ENCODE measurements around the gene GSPT2.
A peak's percentile ranks its signal among the peaks of the same experiment; 100 is the strongest.
"Not testable (repeated sequence)": the region's sequence is repeated elsewhere in the genome, so short reads cannot be mapped to it uniquely, and the experiment has no call there.

Gene GSPT2

DNA sequence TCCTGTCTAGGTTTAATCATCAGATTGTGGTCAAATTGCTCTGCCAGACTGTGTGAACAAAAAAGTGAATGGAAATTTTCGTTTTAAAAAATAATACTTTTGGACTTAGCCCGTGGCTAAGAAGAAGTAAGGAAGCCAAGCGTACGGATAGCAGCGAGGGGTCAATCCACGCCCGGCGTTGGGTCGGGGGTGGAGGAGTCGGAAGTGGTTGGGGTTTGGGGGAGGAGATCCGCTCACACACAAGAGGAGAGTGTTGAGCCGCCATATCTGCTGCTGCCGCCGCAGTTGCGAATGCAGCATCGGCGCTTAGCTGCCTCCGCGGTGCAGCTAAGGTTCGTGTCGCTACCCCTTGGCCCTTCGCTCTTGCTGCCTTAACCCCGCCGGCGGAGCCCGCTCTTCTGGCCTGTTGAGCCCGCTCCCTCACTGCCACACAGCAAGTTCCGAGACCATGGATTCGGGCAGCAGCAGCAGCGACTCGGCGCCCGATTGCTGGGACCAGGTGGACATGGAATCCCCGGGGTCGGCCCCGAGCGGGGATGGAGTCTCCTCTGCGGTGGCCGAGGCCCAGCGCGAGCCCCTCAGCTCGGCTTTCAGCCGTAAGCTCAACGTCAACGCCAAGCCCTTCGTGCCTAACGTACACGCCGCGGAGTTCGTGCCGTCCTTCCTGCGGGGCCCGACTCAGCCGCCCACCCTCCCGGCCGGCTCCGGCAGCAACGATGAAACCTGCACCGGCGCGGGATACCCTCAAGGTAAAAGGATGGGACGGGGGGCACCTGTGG is at the start of gene GSPT2:
TSS of gene GSPT2 (plus strand) at position 264 of the 779 bp plus-strand sequence. CDS start at position 449, 185 bp downstream.
- Histone ChIP-seq H4K20me1 (ENCODE audit: insufficient read depth, low read length) (0 out of 2 replicates have a peak, but pooled peaks cover 5% of the 10 kb centered on the region), H3K4me1 (ENCODE audit: low read length) (peaks cover 10% of the 10 kb centered on the region; the same call in 1 of the 2 replicates), H2AFZ (ENCODE audit: low read depth, low read length) (peak within 1 kb of the TSS; percentile 98), H3K79me2 (ENCODE audit: low read length) (peaks cover 31% of the 10 kb centered on the region), H3K36me3 (replicated peaks; ENCODE audit: low read depth, low read length) (peaks cover 21% of the 10 kb centered on the region), H3K4me3 (ENCODE audit: low read length) (peak within 1 kb of the TSS; percentile 97), H3K4me2 (ENCODE audit: low read length) (peak within 1 kb of the TSS; percentile 73), H3K27me3 (ENCODE audit: low read depth, low read length) (no peaks in the 10 kb centered on the region), H3K9ac (ENCODE audit: low read length) (peak within 1 kb of the TSS; percentile 94), H3K27ac (ENCODE audit: low read length) (peak within 1 kb of the TSS; percentile 65), H3K9me3 (ENCODE audit: insufficient read depth, low read length) (0 out of 2 replicates have a peak, but pooled peaks cover 5% of the 10 kb centered on the region)
- no peak for TF ChIP-seq EZH2phosphoT487 (IDR thresholded peaks at IDR 0.05; ENCODE audit: low read depth)
- TF ChIP-seq, protein P1, sequence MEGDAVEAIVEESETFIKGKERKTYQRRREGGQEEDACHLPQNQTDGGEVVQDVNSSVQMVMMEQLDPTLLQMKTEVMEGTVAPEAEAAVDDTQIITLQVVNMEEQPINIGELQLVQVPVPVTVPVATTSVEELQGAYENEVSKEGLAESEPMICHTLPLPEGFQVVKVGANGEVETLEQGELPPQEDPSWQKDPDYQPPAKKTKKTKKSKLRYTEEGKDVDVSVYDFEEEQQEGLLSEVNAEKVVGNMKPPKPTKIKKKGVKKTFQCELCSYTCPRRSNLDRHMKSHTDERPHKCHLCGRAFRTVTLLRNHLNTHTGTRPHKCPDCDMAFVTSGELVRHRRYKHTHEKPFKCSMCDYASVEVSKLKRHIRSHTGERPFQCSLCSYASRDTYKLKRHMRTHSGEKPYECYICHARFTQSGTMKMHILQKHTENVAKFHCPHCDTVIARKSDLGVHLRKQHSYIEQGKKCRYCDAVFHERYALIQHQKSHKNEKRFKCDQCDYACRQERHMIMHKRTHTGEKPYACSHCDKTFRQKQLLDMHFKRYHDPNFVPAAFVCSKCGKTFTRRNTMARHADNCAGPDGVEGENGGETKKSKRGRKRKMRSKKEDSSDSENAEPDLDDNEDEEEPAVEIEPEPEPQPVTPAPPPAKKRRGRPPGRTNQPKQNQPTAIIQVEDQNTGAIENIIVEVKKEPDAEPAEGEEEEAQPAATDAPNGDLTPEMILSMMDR (IDR thresholded peaks at IDR 0.05; ENCODE audit: low read depth, low read length): no peak

DNA sequence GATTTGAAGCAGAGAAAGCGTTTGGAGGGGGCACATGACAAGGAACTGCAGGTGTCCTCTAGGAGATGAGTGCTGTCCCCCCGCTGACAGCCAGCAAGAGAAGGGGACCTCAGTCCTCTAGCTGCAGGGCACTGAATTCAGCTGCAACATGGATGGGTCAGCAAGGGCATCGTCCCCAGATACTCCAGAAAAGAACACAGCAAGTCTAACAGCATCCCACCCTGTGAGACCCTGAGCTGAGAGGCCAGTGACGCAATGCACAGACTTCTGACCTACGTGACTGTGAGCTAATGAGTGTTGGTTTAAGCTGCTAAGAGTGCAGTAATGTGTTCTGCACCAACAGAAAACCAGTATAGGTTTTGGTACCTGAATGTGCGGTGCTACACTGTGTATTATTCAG is 49.0 kb upstream of the GSPT2 start:
- Histone ChIP-seq H3K4me2 (ENCODE audit: low read length) (no peak overlapping the region), H4K20me1 (ENCODE audit: insufficient read depth, low read length) (no peaks in the 10 kb centered on the region), H3K4me1 (ENCODE audit: low read length) (no peaks in the 10 kb centered on the region), H3K4me3 (ENCODE audit: low read length) (no peak overlapping the region), H3K36me3 (replicated peaks; ENCODE audit: low read depth, low read length) (no peaks in the 10 kb centered on the region), H3K9me3 (ENCODE audit: insufficient read depth, low read length) (no peaks in the 10 kb centered on the region), H3K79me2 (ENCODE audit: low read length) (no peaks in the 10 kb centered on the region), H3K27ac (ENCODE audit: low read length) (no peak overlapping the region), H3K9ac (ENCODE audit: low read length) (no peak overlapping the region), H2AFZ (ENCODE audit: low read depth, low read length) (no peak overlapping the region), H3K27me3 (ENCODE audit: low read depth, low read length) (no peaks in the 10 kb centered on the region)
- TF ChIP-seq EZH2phosphoT487 (IDR thresholded peaks at IDR 0.05; ENCODE audit: low read depth): no peak
- TF ChIP-seq, protein P1 (IDR thresholded peaks at IDR 0.05; ENCODE audit: low read depth, low read length): no peak

DNA sequence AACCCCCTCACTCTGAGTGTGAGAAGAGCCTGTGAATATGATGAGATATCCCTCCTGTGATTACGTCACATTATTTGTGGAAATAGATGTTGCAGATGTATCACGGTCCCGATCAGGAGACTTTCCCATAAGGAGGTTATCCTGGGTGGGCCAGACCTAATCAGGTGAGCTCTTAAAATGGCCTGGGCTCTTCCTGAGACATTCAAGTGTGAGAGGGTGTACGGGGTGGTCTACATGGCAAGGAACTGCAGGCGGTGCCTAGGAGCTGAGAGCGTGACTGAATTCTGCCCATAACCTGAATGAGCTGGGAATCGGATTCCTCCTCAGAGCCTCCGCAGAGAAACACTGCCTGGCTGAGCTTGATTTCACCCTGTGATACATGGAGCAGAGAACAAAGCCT is 45.8 kb upstream of the GSPT2 start:
- Histone ChIP-seq H3K79me2 (ENCODE audit: low read length) (no peaks in the 10 kb centered on the region), H3K4me2 (ENCODE audit: low read length) (no peak overlapping the region), H3K9ac (ENCODE audit: low read length) (no peak overlapping the region), H3K4me1 (ENCODE audit: low read length) (no peaks in the 10 kb centered on the region), H3K4me3 (ENCODE audit: low read length) (no peak overlapping the region), H2AFZ (ENCODE audit: low read depth, low read length) (no peak overlapping the region), H4K20me1 (ENCODE audit: insufficient read depth, low read length) (no peaks in the 10 kb centered on the region), H3K27me3 (ENCODE audit: low read depth, low read length) (no peaks in the 10 kb centered on the region), H3K9me3 (ENCODE audit: insufficient read depth, low read length) (no peaks in the 10 kb centered on the region), H3K27ac (ENCODE audit: low read length) (no peak overlapping the region), H3K36me3 (replicated peaks; ENCODE audit: low read depth, low read length) (no peaks in the 10 kb centered on the region)
- TF ChIP-seq, protein P1 (IDR thresholded peaks at IDR 0.05; ENCODE audit: low read depth, low read length): no peak
- TF ChIP-seq EZH2phosphoT487 (IDR thresholded peaks at IDR 0.05; ENCODE audit: low read depth): no peak

DNA sequence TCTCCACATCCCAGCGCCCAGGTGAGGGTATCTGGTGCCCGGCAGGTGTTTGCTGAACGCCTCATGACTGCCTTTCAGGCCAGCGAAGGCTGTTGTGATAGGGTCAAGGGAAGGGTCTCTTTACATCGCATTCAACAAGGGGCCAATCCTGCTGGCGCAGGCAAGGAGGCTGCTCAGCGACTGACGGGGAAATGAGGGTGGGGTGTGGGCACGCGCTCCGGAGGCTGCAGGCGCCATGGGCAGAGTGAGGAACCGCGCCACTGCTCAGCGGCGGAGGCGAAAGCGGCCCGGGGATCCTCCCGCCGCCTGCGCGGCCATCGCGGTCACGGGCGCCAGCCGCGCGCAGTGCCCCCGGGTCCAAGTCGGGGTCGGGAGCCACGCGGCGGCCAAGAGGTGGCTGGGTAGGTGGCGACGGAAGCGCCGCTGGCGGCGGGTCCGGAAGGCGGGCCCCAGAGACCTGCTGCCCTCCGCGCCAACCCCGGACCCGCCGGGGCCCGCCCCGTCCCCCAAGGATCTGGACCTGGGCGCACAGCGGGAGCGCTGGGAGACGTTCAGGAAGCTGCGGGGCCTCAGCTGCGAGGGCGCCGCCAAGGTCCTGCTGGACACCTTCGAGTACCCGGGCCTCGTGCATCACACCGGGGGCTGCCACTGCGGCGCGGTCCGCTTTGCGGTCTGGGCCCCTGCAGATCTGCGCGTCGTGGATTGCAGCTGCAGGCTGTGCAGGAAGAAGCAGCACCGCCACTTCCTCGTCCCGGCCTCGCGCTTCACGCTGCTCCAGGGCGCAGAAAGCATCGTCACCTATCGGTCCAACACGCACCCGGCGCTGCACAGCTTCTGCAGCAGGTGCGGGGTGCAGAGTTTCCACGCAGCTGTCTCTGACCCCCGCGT is 32.7 kb upstream of the GSPT2 start, which contains the start of gene CENPVL1:
TSS of gene CENPVL1 (plus strand) at position 236 of the 888 bp plus-strand sequence. CDS start at position 236, 0 bp downstream.
- H4K20me1 ChIP-seq (ENCODE audit: insufficient read depth, low read length): not testable (repeated sequence)

DNA sequence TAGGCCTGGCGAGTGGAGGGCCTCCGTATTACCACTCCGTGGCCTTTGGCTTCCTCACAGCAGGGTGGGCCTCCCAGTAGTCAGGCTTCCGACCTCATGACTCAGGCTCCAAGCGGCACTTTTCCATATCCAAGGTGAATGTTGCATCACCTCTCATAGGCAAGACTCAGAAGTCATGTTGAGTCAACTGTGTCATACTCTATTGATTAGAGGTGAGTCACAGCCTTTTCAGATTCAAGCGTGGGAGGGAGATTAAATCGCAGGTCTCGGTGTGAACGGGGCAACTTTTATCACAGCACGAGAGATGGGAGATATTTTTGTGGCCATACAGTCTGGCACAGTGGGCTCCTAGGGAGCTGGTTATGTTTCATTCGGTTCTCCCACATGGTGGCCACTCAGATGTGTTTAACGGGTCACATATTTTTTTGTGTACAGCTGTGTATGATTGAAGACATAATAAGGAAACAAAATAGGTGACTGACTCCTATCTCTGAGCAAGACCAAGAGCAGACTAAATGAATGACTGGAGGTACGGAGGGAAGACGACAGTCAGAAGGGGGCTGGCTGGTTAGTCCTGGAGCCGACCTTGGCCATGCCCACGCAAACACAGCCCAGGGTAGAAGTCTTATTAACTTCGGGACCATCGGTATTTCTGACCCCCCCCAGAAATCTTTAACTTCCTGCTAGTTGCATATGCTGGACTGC is 30.1 kb upstream of the GSPT2 start:
- not testable (repeated sequence) for H3K79me2 ChIP-seq (ENCODE audit: low read length); H3K27ac ChIP-seq (ENCODE audit: low read length); H3K9me3 ChIP-seq (ENCODE audit: insufficient read depth, low read length); H3K4me3 ChIP-seq (ENCODE audit: low read length); H3K4me1 ChIP-seq (ENCODE audit: low read length); H4K20me1 ChIP-seq (ENCODE audit: insufficient read depth, low read length); H3K9ac ChIP-seq (ENCODE audit: low read length); H2AFZ ChIP-seq (ENCODE audit: low read depth, low read length); H3K27me3 ChIP-seq (ENCODE audit: low read depth, low read length); H3K4me2 ChIP-seq (ENCODE audit: low read length); H3K36me3 ChIP-seq (replicated peaks; ENCODE audit: low read depth, low read length)

More for the DNA sequence above, 32.7 kb upstream of the GSPT2 start, which contains the start of gene CENPVL1:
- not testable (repeated sequence) for H3K9ac ChIP-seq (ENCODE audit: low read length); H3K4me1 ChIP-seq (ENCODE audit: low read length); H3K27ac ChIP-seq (ENCODE audit: low read length); H3K4me2 ChIP-seq (ENCODE audit: low read length); H3K9me3 ChIP-seq (ENCODE audit: insufficient read depth, low read length); H3K27me3 ChIP-seq (ENCODE audit: low read depth, low read length); H2AFZ ChIP-seq (ENCODE audit: low read depth, low read length); H3K4me3 ChIP-seq (ENCODE audit: low read length); H3K36me3 ChIP-seq (replicated peaks; ENCODE audit: low read depth, low read length); H3K79me2 ChIP-seq (ENCODE audit: low read length)
